PC-9 (cell line): ENCODE data around the gene BSX.

Experiments used
- CTCF ChIP-seq: fragments of 200-600 bp; sonication (generic); conservative IDR thresholded peaks from 2 replicates; pipeline ENCODE4 v1.6.1; 2017; ENCODE audit warnings: mixed run types, antibody characterized with exemption, mild to moderate bottlenecking, moderate library complexity
- EZH2 ChIP-seq: fragments of 200-600 bp; sonication (generic); IDR thresholded peaks from 2 replicates; pipeline ENCODE4 v1.8.0; 2017; ENCODE audit warnings: antibody characterized with exemption, low read depth

GRCh38 chr11:122998727-122999366 is 17.2 kb upstream of the BSX start:
- TF ChIP-seq CTCF: no peak
- no peak for TF ChIP-seq EZH2
